Stimulated activated naive CD8-positive, alpha-beta T cell treated with anti-CD3 and anti-CD28 coated beads, Interleukin-15, Interleukin-2, amounts not matched to agents 100 ng/mL and 50 ng/mL, for 24 hours (primary cell): Measurements from ENCODE around the gene ADCY9.

Experiments used
- H3K27ac Mint-ChIP-seq: one replicate; pipeline ENCODE4 v1.8.0; 2021; ENCODE audit warnings: mild to moderate bottlenecking, mixed read lengths
- H3K27me3 Mint-ChIP-seq: one replicate; pipeline ENCODE4 v1.8.0; 2021; ENCODE audit warnings: mixed read lengths
- H3K36me3 Mint-ChIP-seq: one replicate; pipeline ENCODE4 v1.8.0; 2021; ENCODE audit warnings: low read depth, mixed read lengths
- H3K4me1 Mint-ChIP-seq: one replicate; pipeline ENCODE4 v1.8.0; 2021; ENCODE audit warnings: low read depth, mixed read lengths
- H3K4me3 Mint-ChIP-seq: one replicate; pipeline ENCODE4 v1.8.0; 2021; ENCODE audit warnings: mild to moderate bottlenecking, mixed read lengths
- H3K9me3 Mint-ChIP-seq: one replicate; pipeline ENCODE4 v1.8.0; 2021; ENCODE audit warnings: mixed read lengths

ADCY9 gene

DNA sequence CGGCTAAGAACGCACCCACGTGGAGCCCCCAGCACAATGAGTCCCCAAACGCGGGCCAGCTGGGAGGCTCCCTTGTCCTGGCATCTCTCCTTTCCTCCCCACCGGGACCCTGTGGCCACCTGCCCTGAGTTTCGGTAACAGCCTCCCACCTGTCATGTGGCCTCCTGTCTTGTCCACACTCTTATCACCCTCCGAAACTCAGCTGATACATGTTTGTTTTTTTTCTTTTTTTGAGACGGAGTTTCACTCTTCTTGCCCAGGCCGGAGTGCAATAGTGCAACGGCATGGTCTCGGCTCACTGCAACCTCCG lies 130.1 kb downstream of the ADCY9 start:
- H3K9me3 Mint-ChIP-seq, result no peaks in the 10 kb centered on the region
- H3K4me3 Mint-ChIP-seq, result no peak overlapping the region
- no peaks in the 10 kb centered on the region for H3K27me3 Mint-ChIP-seq
- H3K4me1 Mint-ChIP-seq, result peaks cover 7% of the 10 kb centered on the region
- H3K27ac Mint-ChIP-seq, result no peak overlapping the region
- peaks cover 5% of the 10 kb centered on the region for H3K36me3 Mint-ChIP-seq

DNA sequence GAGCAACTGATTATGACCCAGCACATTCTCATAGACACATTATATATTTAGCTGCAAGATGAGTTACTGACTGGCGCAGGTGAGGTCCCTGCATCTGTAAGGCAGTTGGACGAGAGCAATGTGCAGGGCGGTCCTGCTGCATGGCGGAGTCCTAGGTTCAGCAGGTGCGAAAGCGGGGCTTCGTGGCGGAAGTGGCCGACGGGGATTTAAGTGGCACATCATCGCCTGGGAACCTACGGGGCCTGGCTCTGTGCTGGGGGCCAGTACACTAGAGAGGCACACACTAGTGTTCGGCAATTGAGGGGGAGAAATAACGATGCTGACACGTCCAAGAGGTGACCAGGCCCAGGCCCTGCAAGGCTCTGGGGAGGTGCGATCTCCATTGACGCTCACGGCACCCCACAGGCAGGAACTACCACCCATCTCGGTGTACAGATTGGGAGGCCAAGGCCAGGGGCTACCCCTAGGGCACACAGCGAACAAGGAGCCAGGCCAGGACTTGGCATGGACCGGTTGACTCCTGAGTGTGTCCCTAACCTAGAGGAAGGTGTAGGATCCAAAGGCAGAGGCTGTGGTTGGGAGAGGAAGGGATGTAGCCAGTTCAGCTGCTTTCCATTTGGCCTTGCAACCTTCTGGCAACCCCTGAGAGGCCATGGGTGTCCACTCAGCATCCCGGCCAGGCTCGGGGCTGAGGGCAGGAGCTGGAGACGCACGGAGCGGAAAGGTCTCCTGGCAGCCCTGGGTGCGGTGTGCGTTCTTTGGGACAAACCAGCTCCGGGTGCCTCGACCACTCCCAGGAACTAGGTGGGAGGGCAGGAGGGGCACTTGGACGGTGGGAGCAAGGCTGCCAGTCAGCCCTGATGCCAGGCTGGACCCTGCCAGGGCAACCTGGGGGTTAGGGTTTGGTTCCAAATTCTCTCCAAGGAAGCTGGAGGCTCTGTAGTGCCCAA lies 131.9 kb downstream of the ADCY9 start:
- Mint-ChIP-seq H3K27ac (no peak overlapping the region), H3K36me3 (peaks cover 5% of the 10 kb centered on the region), H3K4me1 (peaks cover 7% of the 10 kb centered on the region), H3K9me3 (no peaks in the 10 kb centered on the region), H3K27me3 (no peaks in the 10 kb centered on the region), H3K4me3 (no peak overlapping the region)

GRCh38 chr16:3983081-3983520 lies 133.1 kb downstream of the ADCY9 start:
- Mint-ChIP-seq H3K36me3 (peaks cover 5% of the 10 kb centered on the region), H3K27me3 (no peaks in the 10 kb centered on the region), H3K27ac (no peak overlapping the region), H3K9me3 (no peaks in the 10 kb centered on the region), H3K4me3 (no peak overlapping the region), H3K4me1 (peaks cover 7% of the 10 kb centered on the region)

GRCh38 chr16:3982216-3982615 lies 134.0 kb downstream of the ADCY9 start:
- no peaks in the 10 kb centered on the region for H3K9me3 Mint-ChIP-seq
- H3K27ac Mint-ChIP-seq, result no peak overlapping the region
- no peak overlapping the region for H3K4me3 Mint-ChIP-seq
- H3K36me3 Mint-ChIP-seq, result peaks cover 5% of the 10 kb centered on the region
- H3K27me3 Mint-ChIP-seq, result no peaks in the 10 kb centered on the region
- peaks cover 7% of the 10 kb centered on the region for H3K4me1 Mint-ChIP-seq

- Mint-ChIP-seq H3K4me1 (peaks cover 7% of the 10 kb centered on the region), H3K4me3 (no peak overlapping the region), H3K36me3 (peaks cover 5% of the 10 kb centered on the region), H3K27me3 (no peaks in the 10 kb centered on the region), H3K27ac (no peak overlapping the region), H3K9me3 (no peaks in the 10 kb centered on the region)
Observed at GRCh38 chr16:3980253-3981111, 135.8 kb downstream of the ADCY9 start.

GRCh38 chr16:3979518-3979917 lies 136.7 kb downstream of the ADCY9 start:
- no peak overlapping the region for H3K27ac Mint-ChIP-seq
- no peaks in the 10 kb centered on the region for H3K27me3 Mint-ChIP-seq
- H3K4me3 Mint-ChIP-seq, result no peak overlapping the region
- peaks cover 7% of the 10 kb centered on the region for H3K4me1 Mint-ChIP-seq
- no peaks in the 10 kb centered on the region for H3K9me3 Mint-ChIP-seq
- peaks cover 5% of the 10 kb centered on the region for H3K36me3 Mint-ChIP-seq

DNA sequence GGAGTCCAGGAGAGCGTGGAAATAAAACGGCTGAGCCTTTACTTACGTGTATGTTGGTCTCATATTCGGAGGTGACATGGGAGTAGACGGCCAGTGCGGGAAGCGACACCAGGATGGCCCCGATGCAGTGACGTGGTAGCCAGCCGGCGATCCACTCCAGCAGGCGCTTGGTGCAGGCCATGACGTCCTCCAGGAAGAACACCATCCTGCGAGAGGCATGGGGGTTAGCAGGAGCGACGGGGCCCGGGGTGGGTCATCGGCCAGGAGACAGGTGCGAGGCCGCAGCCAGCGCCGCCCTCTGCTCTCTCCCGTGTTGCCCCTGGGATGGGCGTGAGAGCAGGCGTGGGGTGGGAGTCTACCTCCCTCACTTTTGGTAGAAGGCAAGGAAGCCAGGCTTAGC lies 137.2 kb downstream of the ADCY9 start:
- H3K27me3 Mint-ChIP-seq, result no peaks in the 10 kb centered on the region
- no peaks in the 10 kb centered on the region for H3K9me3 Mint-ChIP-seq
- H3K4me1 Mint-ChIP-seq, result peaks cover 7% of the 10 kb centered on the region
- H3K4me3 Mint-ChIP-seq, result no peak overlapping the region
- H3K36me3 Mint-ChIP-seq, result peaks cover 5% of the 10 kb centered on the region
- no peak overlapping the region for H3K27ac Mint-ChIP-seq

GRCh38 chr16:3977376-3977775 lies 138.9 kb downstream of the ADCY9 start:
- Mint-ChIP-seq H3K4me3 (no peak overlapping the region), H3K27me3 (no peaks in the 10 kb centered on the region), H3K36me3 (no peaks in the 10 kb centered on the region), H3K4me1 (no peaks in the 10 kb centered on the region), H3K9me3 (no peaks in the 10 kb centered on the region), H3K27ac (no peak overlapping the region)

DNA sequence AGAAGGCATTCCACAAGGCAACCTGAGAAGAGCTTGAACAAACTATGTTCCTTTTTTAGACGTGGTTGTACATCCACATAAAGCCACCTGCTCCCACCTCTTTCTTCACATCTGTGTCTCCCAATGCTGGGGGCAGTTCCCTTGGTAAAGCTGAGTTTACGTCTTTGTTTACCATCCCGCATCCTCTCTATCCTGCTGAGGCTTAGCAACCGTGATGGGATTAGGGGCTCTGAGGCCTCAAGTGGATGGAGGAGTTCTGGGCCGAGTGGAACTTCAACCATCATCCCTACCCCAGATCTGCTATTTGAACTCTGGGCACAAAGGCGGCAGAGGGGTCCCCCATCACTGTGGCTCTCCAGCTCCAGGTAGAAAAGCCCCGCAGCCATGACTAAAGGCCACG lies 141.5 kb downstream of the ADCY9 start:
- Mint-ChIP-seq H3K27ac (no peak overlapping the region), H3K27me3 (no peaks in the 10 kb centered on the region), H3K9me3 (no peaks in the 10 kb centered on the region), H3K36me3 (no peaks in the 10 kb centered on the region), H3K4me1 (no peaks in the 10 kb centered on the region), H3K4me3 (no peak overlapping the region)

DNA sequence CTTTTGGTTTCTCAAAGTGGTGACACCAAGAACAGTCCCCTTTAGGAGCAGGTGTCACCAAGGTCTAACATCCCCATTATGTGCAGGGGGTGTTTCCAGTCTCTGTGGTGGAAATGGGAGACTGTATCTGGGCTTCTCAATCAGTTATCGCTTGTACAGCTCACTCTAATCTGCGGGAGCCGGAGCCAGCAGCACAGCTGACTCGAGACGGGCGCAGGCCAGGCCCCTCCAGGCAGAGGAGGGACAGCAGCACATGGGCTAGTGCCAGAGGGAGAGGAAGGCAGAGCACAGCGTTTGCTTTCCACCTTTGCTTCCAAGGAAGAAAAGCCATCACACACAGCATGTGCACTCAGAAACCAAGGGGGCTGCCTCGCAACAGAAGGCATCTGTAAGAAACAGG lies 144.5 kb downstream of the ADCY9 start:
- H3K9me3 Mint-ChIP-seq, result no peaks in the 10 kb centered on the region

DNA sequence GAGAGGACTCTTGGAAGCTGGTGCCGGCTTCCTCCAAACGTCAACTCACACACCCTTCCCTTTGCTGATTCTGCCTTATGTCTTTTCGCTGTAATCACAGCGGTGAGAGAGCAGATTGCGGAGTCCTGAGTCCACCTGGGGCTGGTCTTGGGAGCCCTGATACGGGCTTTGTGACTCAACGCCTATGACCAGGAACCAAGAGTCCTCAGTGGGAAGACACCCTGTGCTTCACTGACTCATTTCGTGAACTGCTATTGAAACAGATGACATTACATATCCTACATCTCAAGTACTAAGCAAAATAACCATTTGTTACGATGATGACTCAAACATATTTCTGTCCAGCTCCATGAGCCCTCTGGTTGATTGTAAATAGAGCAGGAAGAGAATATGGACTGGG lies 145.0 kb downstream of the ADCY9 start:
- Mint-ChIP-seq H3K9me3 (no peaks in the 10 kb centered on the region), H3K27me3 (no peaks in the 10 kb centered on the region), H3K36me3 (peaks cover 4% of the 10 kb centered on the region), H3K27ac (no peak overlapping the region), H3K4me3 (no peak overlapping the region), H3K4me1 (no peaks in the 10 kb centered on the region)

More for the DNA sequence above, 144.5 kb downstream of the ADCY9 start:
- no peaks in the 10 kb centered on the region for H3K36me3 Mint-ChIP-seq
- H3K27me3 Mint-ChIP-seq, result no peaks in the 10 kb centered on the region
- H3K4me3 Mint-ChIP-seq, result no peak overlapping the region
- no peak overlapping the region for H3K27ac Mint-ChIP-seq
- no peaks in the 10 kb centered on the region for H3K4me1 Mint-ChIP-seq

- H3K27ac Mint-ChIP-seq, result no peak overlapping the region
- peaks cover under 1% of the 10 kb centered on the region for H3K27me3 Mint-ChIP-seq
- no peaks in the 10 kb centered on the region for H3K9me3 Mint-ChIP-seq
- no peak overlapping the region for H3K4me3 Mint-ChIP-seq
- peaks cover 10% of the 10 kb centered on the region for H3K36me3 Mint-ChIP-seq
- peaks cover under 1% of the 10 kb centered on the region for H3K4me1 Mint-ChIP-seq
Observed at GRCh38 chr16:3968551-3968950, 147.7 kb downstream of the ADCY9 start.

DNA sequence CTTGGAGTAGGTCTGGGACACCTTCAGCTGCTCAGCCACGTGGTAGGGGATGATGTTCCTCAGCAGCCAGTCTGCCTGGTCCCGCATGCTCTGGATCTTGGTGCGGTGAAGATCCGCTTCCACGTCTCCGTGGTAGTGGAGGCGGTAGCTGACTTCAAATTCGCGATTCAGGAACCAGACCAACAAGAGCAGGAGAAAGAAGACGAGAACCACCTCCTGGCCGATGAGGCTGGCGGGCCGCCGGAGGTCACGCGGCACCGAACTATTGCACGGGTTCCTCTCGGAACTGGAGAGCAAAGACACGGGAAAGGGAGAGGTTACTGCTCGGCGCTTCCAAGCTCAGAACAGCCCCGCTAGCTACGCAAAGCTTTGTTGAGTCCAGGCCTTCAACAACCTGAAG lies 149.6 kb downstream of the ADCY9 start:
- H3K9me3 Mint-ChIP-seq, result peaks cover 8% of the 10 kb centered on the region
- H3K27ac Mint-ChIP-seq, result no peak overlapping the region
- H3K4me1 Mint-ChIP-seq, result peaks cover 16% of the 10 kb centered on the region
- peaks cover 14% of the 10 kb centered on the region for H3K36me3 Mint-ChIP-seq
- no peak overlapping the region for H3K4me3 Mint-ChIP-seq
- peaks cover 10% of the 10 kb centered on the region for H3K27me3 Mint-ChIP-seq

GRCh38 chr16:3965781-3966582 lies 150.3 kb downstream of the ADCY9 start:
- H3K9me3 Mint-ChIP-seq, result peaks cover 8% of the 10 kb centered on the region
- no peak overlapping the region for H3K27ac Mint-ChIP-seq
- H3K27me3 Mint-ChIP-seq, result peaks cover 10% of the 10 kb centered on the region
- peaks cover 14% of the 10 kb centered on the region for H3K36me3 Mint-ChIP-seq
- H3K4me3 Mint-ChIP-seq, result no peak overlapping the region
- peaks cover 22% of the 10 kb centered on the region for H3K4me1 Mint-ChIP-seq
